ENCODE results near the gene LIF. TPM values are rescaled to one million over a fixed set of nuclear protein-coding genes. Genes with fewer than 3 reads are reported as not detected.

The LIF gene
- total RNA-seq, 1 experiment from 2014 or later, result 75.4 TPM

DNA sequence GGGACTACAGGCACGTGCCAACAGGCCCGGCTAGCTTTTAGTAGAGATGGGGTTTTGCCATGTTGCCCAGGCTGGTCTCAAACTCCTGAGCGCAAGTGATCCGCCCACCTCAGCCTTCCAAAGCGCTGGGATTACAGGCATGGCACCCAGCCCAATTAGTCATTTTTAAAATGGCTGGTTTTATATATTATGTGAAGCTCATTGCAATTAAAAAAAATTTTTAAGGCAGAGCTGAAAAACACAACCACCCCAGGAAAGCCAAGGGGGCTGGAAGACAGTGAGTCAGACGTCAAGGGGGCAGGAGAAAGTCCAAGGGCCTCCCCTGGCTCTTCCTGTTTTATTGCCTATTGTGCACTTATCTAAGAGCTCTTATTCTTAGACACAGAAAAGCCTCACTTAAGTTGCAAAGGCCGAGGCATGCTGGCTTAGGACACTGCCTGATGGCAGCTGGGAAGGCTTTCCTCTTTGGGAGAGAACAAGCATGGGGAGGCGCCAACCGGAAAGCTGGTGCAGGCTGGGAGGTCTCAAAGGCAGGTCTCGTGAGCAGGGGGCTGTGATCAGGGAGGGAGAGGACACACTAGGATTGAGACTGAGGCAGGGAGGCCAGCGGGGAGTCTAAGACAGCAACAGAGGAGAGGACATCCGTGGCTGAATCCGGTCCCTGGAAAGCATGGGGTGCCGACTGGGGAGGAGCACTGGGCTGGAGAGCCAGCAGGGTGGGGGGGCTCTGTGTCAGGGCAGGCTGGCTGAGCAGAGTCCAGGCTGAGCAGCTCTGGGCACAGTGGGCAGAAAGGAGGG lies 31.2 kb upstream of the LIF start (continued):
- TF ChIP-seq, protein P1, sequence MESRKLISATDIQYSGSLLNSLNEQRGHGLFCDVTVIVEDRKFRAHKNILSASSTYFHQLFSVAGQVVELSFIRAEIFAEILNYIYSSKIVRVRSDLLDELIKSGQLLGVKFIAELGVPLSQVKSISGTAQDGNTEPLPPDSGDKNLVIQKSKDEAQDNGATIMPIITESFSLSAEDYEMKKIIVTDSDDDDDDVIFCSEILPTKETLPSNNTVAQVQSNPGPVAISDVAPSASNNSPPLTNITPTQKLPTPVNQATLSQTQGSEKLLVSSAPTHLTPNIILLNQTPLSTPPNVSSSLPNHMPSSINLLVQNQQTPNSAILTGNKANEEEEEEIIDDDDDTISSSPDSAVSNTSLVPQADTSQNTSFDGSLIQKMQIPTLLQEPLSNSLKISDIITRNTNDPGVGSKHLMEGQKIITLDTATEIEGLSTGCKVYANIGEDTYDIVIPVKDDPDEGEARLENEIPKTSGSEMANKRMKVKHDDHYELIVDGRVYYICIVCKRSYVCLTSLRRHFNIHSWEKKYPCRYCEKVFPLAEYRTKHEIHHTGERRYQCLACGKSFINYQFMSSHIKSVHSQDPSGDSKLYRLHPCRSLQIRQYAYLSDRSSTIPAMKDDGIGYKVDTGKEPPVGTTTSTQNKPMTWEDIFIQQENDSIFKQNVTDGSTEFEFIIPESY (IDR thresholded peaks at IDR 0.05; ENCODE audit: extremely low read depth, insufficient replicate concordance, low read length), result no peak
- TF ChIP-seq EZH2 (IDR thresholded peaks at IDR 0.05) (no peak), POLR2A (IDR thresholded peaks at IDR 0.05; ENCODE audit: borderline replicate concordance, extremely low read depth, insufficient read depth, insufficient read length) (no peak)

DNA sequence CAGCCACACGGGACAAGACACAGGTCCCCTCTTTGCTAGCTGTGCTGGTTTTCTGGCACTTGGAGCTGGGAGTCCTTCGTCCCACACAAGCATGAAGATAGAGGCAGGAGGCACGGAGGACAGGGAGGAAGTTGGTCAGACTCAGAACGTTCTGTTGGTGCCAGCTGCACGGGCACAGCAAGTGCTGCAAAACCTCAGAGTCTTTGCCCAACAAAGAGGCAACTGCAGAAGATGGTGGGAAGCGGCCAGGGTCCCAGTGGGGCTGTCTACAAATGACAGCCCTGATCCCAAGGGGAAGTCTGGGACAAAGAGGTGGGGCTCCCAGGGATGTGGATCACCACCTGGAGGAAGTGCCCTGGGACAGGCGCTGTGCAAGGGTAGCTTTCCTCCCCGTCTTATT lies 29.5 kb upstream of the LIF start:
- H3K27me3 ChIP-seq (ENCODE audit: insufficient read depth, low read length), result no peaks in the 10 kb centered on the region
- no peaks in the 10 kb centered on the region for H3K79me2 ChIP-seq (ENCODE audit: insufficient read depth, low read length)
- intact Hi-C loops (cut with micrococcal nuclease), result no loop called here
- no TSS peak for BruUV-seq (replicated peaks)
- H3K27ac ChIP-seq (ENCODE audit: low read depth, low read length), result no peak overlapping the region
- H3K4me1 ChIP-seq (ENCODE audit: control insufficient read depth in 1 of 2, insufficient read depth in 2 of 2, low read length in 2 of 2), result peaks cover 5 to 17% of the 10 kb centered on the region in 2 experiments; a peak in 3 of 4 replicates
- TF ChIP-seq, protein P2, sequence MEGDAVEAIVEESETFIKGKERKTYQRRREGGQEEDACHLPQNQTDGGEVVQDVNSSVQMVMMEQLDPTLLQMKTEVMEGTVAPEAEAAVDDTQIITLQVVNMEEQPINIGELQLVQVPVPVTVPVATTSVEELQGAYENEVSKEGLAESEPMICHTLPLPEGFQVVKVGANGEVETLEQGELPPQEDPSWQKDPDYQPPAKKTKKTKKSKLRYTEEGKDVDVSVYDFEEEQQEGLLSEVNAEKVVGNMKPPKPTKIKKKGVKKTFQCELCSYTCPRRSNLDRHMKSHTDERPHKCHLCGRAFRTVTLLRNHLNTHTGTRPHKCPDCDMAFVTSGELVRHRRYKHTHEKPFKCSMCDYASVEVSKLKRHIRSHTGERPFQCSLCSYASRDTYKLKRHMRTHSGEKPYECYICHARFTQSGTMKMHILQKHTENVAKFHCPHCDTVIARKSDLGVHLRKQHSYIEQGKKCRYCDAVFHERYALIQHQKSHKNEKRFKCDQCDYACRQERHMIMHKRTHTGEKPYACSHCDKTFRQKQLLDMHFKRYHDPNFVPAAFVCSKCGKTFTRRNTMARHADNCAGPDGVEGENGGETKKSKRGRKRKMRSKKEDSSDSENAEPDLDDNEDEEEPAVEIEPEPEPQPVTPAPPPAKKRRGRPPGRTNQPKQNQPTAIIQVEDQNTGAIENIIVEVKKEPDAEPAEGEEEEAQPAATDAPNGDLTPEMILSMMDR (IDR thresholded peaks at IDR 0.05 in 2 of 3, conservative IDR thresholded peaks at IDR 0.05 in 1 of 3; ENCODE audit: borderline replicate concordance in 1 of 3, insufficient read depth in 1 of 3, low read depth in 2 of 3, low read length in 2 of 3), result no peak
- TF ChIP-seq POLR2AphosphoS5 (IDR thresholded peaks at IDR 0.05; ENCODE audit: low read depth, low read length), result no peak
- no peak for TF ChIP-seq YY1 (IDR thresholded peaks at IDR 0.05; ENCODE audit: extremely low read depth, insufficient replicate concordance, low read depth, low read length)
- no peak for TF ChIP-seq SP1 (IDR thresholded peaks at IDR 0.05; ENCODE audit: low read depth)
- TF ChIP-seq, protein P3, sequence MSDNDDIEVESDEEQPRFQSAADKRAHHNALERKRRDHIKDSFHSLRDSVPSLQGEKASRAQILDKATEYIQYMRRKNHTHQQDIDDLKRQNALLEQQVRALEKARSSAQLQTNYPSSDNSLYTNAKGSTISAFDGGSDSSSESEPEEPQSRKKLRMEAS (IDR thresholded peaks at IDR 0.05), result no peak
- no peak for TF ChIP-seq RAD21 (IDR thresholded peaks at IDR 0.05; ENCODE audit: low read depth)
- TF ChIP-seq, protein P1 (IDR thresholded peaks at IDR 0.05; ENCODE audit: extremely low read depth, insufficient replicate concordance, low read length), result no peak
- no peaks in the 10 kb centered on the region for H4K20me1 ChIP-seq (ENCODE audit: insufficient read depth)
- ATAC-seq (no peak), DNase-seq (ENCODE audit: low read depth, low spot score) (no peak)
- H2AFZ ChIP-seq (ENCODE audit: low read depth, low read length, poor library complexity, severe bottlenecking), result no peak overlapping the region
- CTCF ChIA-PET, result interaction anchor here (0.8 kb wide), 1 partner anchor 12 kb away, joined by 3 read pairs; no protein-coding TSS in a partner anchor
- H3K9me2 ChIP-seq (ENCODE audit: insufficient read depth), result no peaks in the 10 kb centered on the region
- POLR2A ChIA-PET, result no interaction called here
- no peak overlapping the region for H3K9ac ChIP-seq (ENCODE audit: low read length)
- no peak overlapping the region for H3K4me3 ChIP-seq (replicated peaks in 1 of 2; ENCODE audit: low read depth in 1 of 2, low read length in 2 of 2)
- H3K36me3 ChIP-seq (ENCODE audit: control insufficient read depth in 1 of 2, insufficient read depth in 2 of 2, low read length in 2 of 2), result no peaks in the 10 kb centered on the region
- no peaks in the 10 kb centered on the region for H3K9me3 ChIP-seq (ENCODE audit: control insufficient read depth in 1 of 2, insufficient read depth in 1 of 2, low read depth in 1 of 2, low read length in 2 of 2)
- H3K4me2 ChIP-seq (ENCODE audit: low read length), result no peak overlapping the region
- RAD21 ChIA-PET (ENCODE audit: low non-redundant PET in 1 of 2, low total read pairs in 2 of 2, uncharacterized antibody in 2 of 2, unreplicated experiment in 2 of 2), result no interaction called here
